GM19023 (cell line): ENCODE measurements around the gene PDE4A.

Source experiments
- ATAC-seq: cut with Tn5 transposase; IDR thresholded peaks from one replicate; pipeline ENCODE4 v1.9.1; 2021; ENCODE audit warnings: mild to moderate bottlenecking, moderate library complexity; ENCODE audit not compliant: unreplicated experiment

PDE4A gene

GRCh38 chr19:10505583-10506229, 85.4 kb downstream of the PDE4A start:
- no peak for ATAC-seq

- ATAC-seq: no peak
Measured at GRCh38 chr19:10508036-10508435, 87.7 kb downstream of the PDE4A start.

GRCh38 chr19:10508707-10509106, 88.4 kb downstream of the PDE4A start:
- no peak for ATAC-seq

GRCh38 chr19:10510301-10510802, 90.0 kb downstream of the PDE4A start:
- ATAC-seq: no peak

- no peak for ATAC-seq
Measured at GRCh38 chr19:10513223-10513622, 92.9 kb downstream of the PDE4A start.

GRCh38 chr19:10514211-10515145, 94.1 kb downstream of the PDE4A start:
- ATAC-seq: no peak

GRCh38 chr19:10516064-10516385, 95.7 kb downstream of the PDE4A start:
- no peak for ATAC-seq

- ATAC-seq: no peak
Measured at GRCh38 chr19:10516671-10517286, 96.4 kb downstream of the PDE4A start.

- ATAC-seq: no peak
Measured at GRCh38 chr19:10517361-10517759, 97.0 kb downstream of the PDE4A start, which contains the start of gene S1PR5. Gene S1PR5, minus strand, starts transcription at chr19:10517447. Its CDS starts 2,436 bp downstream, at chr19:10515011.

- no peak for ATAC-seq
Measured at GRCh38 chr19:10517760-10518443, 97.6 kb downstream of the PDE4A start.

GRCh38 chr19:10518444-10519361, 98.4 kb downstream of the PDE4A start:
- ATAC-seq: no peak
